Measurements from ENCODE around the gene TAS2R60.
"Not testable (repeated sequence)": the region's sequence is repeated elsewhere in the genome, so short reads cannot be mapped to it uniquely, and the experiment has no call there.

TAS2R60 gene

GRCh38 chr7:143443153-143443552 lies at the start of gene TAS2R60:
TSS of gene TAS2R60 (plus strand) at chr7:143443453. CDS start at chr7:143443453, 0 bp downstream.
- DNase-seq: peak; percentile 36 to 57

- DNase-seq: no peak
Observed at GRCh38 chr7:143394068-143394467, 49.2 kb upstream of the TAS2R60 start.

DNA sequence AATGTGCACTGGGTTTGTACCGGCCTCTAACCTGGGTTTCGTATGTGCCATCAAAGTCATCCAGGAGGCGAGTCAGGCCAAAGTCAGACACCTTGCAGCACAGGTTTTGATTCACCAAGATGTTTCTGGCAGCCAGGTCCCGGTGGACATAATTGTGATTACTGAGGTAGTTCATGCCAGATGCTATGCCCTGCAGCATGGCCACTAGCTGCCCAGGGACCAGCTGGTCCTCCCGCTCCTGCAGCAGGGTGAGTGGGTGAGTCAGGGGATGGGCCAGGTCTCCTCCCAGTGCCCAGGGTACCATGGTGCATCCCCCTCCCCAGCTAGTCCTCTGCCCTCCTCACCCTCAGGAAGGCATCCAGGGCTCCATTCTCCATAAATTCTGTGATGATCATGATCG lies 48.5 kb upstream of the TAS2R60 start:
- no peak for DNase-seq

DNA sequence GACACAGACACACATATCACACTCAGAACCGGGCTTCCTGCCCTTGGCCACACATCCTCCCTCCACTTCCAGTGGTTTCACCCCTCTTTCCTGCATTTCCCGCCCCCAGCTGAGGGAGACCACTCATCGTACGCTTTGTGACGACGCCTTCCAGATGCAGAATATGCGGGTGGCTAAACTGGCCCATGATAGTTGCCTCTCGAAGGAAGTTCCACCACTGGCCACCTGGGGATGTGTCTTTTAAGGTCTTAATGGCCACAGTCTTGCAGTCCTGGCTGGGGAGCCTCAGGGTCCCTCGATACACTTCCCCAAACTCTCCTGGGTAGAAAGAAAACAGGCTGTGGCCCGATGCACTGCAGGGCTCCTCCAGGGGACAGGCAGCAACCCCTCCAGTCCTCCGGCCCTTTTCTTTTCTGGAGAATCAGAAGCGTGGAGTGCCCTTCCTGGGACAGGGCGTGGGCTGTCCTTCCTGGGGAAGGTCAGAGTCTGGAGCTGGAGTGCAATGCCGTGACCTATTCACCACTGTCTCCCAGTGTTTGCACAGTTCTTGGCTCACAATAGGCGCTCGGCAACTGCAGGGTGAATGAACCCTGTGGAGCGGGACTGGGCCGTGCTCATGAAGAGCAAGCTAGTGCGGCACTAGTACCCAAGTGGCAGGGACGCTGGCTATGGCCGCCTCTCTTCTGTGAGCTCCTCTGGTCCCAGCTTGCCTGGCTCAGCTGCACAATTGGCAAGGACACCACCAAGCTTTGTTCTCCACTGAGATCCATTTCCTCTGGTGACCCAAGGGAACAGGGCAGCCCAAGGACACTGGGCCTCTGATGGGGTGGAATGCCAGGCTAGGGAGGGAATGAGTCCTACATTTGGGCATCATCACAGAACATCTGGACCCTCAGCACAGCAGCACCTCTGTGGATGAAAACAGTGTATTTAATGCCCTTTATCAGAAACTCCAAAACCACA lies 47.8 kb upstream of the TAS2R60 start:
- DNase-seq: no peak

- DNase-seq: no peak
Observed at GRCh38 chr7:143396182-143396581, 47.1 kb upstream of the TAS2R60 start.

- DNase-seq: no peak
Observed at GRCh38 chr7:143396625-143397556, 46.4 kb upstream of the TAS2R60 start.

DNA sequence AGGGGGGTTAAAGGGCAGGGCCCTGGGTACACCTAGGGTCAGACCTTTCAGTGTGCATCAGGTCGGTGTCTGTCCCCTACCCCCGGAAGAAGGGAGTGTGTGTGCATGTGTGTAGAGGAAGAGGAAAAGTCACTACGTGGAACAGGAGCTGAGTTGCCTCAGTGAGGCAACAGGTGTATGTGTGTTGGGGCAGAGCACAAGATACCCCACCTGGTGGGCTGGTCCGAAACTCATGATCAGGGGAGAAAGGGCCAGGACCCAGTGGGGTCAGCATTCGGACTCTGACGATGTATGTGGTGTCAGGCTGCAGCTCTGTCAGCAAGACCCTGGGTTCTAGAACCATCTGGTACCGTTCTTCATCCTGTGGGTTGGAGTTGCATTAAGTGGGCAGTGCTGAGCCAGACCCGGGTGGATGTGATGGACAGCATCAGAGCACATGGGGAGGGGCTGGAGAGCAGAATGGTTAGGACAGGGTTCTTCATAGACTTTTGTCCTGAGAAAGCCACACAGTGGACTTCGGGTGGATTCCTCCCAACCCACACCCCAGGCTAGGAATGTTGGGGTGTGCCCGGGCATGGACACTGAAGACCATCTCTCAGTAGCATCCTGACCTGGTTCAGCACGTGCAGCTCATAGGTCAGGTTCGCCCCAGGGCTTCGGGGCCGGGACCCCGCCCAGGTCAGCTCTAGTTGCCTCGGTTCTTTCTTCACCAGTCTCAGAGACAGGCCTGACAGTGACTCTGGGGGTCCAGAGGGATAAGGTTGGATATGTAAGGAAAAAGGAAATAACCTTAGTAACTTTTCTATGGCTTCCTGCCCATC lies 45.3 kb upstream of the TAS2R60 start:
- no peak for DNase-seq

GRCh38 chr7:143398616-143399015 lies 44.6 kb upstream of the TAS2R60 start:
- DNase-seq: no peak

- DNase-seq: no peak
Observed at GRCh38 chr7:143399151-143399550, 44.1 kb upstream of the TAS2R60 start.

DNA sequence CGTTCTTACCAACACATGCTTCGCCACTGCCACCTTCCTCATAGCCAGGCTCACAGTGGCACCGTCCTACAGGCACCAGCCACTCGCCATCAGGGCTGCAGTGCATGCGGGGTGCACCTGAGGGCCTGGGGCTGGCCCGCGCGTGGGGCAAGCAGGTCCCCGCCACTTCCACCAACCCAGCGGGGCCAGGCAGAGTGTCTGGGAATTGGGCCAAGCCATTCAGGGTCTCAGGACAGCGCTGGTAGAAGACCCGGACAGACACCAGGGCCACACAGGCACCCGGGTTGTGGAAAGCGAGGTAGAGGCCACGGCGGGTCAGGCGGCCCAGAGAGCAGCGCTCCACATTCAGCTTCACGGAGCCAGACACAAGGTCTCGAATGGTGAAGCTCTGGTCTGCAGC lies 43.6 kb upstream of the TAS2R60 start:
- no peak for DNase-seq

GRCh38 chr7:143401265-143401664 lies 42.0 kb upstream of the TAS2R60 start:
- DNase-seq: no peak

- DNase-seq: not testable (repeated sequence)
Observed at GRCh38 chr7:143402233-143402632, 41.0 kb upstream of the TAS2R60 start.

- DNase-seq: no peak
Observed at GRCh38 chr7:143405173-143406001, 37.9 kb upstream of the TAS2R60 start.

DNA sequence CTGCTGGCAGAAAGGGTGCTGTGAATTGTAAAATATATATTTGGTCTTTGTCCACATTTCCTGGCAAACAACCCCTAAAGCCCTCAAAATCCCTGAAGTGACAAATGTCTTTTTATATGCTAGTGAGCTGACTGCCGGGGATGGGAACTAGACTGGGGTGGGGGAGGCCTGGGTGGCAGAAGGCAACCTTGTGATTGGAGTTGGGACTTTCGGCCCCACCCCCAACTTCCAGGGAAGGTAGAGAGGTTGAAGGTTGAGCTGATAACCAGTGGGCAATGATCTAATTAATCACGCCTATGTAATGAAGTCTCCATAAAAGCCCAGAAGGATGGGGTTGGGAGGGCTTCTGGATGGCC lies 37.3 kb upstream of the TAS2R60 start:
- no peak for DNase-seq

- no peak for DNase-seq
Observed at GRCh38 chr7:143407287-143408251, 35.7 kb upstream of the TAS2R60 start.

DNA sequence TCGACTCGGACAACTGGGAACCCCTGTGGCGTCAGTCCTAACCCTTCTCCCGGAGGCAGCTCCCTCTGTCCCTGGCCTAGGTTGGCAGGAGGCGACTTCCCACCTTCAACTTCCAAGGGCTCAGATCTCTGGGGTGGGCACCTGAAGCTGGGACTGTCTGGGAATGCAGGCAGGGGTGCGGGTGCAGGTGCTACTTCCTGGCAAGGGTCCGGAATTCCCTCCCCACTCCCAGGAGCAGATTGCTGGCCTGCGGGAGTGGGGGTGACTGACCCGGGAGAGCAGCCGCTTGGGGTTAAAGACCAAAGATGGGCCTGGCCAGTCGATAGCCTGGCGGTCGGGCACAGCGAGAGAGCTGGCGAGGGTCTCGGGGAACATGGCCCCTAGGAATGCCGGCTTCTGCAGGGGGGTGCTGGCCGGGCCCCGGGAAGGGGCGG lies 35.0 kb upstream of the TAS2R60 start:
- peak in 1 of 2 experiments; percentile 41 for DNase-seq

- peak; percentile 83 to 91 for DNase-seq
Observed at GRCh38 chr7:143408686-143409561, 34.3 kb upstream of the TAS2R60 start, which contains the start of gene EPHA1. TSS of gene EPHA1 (minus strand) at chr7:143408856. CDS start at chr7:143408805, 51 bp downstream.

GRCh38 chr7:143410521-143411004 lies 32.7 kb upstream of the TAS2R60 start:
- DNase-seq: peak in 1 of 2 experiments; percentile 35

Measured in NCI-H526 (cell line).